Activated T-helper 1 cell treated with anti-CD3 and anti-CD28 coated beads, Interleukin-2, amount 50 U/mL, for 16 hours (primary cell): ENCODE measurements around the gene NTN4.
"Not testable (repeated sequence)": the region's sequence is repeated elsewhere in the genome, so short reads cannot be mapped to it uniquely, and the experiment has no call there.

ENCODE experiments used
- DNase-seq, 2 donors: peaks; one replicate each; pipeline ENCODE4 v3.0.0-alpha.2; 2020; ENCODE audit warnings: low read depth in 1 of 2, low spot score in 1 of 2

Gene NTN4

DNA sequence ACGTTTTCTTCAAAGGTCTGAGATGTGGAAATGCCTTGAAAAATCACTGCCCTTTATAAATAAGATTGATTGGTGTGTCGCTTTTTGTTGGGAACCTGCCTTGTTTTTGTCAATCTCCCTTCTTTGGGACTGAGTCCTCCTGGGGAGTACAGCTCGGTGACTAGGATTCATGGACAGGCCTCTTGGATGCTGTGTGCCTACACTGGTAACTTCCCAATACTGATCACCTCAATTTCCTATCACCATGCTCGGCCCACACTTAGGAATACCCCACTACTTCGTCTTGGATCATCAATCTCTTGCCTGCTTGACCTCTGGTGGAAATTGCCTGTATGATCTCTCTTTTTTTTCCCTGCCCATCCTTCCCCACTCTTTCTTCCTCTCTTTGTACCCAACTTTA lies 34.2 kb downstream of the NTN4 start:
- DNase-seq: no peak

DNA sequence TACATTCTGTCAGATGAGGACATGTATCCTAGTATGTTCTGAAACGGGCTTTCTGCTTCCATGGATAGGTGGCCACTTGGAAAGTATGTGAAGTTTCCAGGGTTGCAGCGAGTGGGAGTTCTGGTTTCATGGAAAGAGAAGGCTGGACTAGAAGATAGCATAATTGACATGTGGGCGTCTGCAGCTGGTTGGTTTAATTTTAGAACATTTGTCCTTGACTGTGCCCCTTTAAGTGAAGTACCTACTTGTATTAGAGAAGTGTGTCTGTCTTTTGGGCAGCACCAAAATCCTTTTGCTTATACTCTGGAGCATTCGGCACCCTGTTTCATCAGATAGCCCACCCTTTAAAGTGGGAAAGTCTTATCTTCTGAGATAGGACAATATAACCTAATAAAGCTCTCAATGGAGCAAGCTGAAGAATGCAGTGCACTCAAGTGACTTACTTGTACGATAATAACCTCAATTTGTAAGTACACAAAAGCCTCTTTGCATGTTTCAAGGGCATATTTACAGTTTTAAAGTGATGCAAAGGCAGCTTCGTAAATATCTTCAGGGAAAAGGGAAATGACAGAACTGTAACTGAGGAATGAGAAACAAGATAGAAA lies 35.2 kb downstream of the NTN4 start:
- no peak for DNase-seq

DNA sequence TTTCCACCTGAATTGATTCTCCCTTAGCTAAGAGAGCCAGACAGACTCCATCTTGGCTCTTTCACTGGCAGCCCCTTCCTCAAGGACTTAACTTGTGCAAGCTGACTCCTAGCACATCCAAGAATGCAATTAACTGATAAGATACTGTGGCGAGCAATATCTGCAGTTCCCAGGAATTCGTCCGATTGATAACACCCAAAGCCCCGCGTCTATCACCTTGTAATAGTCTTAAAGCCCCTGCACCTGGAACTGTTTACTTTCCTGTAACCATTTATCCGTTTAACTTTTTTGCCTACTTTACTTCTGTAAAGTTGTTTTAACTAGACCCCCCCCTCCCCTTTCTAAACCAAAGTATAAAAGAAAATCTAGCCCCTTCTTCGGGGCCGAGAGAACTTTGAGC lies 44.5 kb downstream of the NTN4 start:
- not testable (repeated sequence) for DNase-seq

DNA sequence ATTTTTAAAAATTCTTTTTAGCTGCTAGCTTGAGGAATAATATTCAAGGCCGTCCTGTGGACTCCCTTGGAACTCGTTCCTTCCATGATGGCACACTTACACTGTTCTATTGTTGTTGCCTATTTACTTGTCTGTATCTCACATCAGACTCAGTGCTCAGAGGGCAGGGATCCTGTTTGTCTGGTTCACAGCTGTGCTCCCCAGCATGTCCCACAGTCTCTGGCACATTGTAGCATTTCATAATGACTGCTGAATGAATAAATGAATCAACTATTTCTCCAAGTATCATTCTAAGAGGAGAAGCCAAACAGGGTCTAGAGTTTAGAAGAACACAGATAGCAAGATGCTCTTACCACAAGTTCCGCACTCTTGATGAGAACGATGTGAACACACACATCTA lies 48.0 kb downstream of the NTN4 start:
- DNase-seq: no peak

DNA sequence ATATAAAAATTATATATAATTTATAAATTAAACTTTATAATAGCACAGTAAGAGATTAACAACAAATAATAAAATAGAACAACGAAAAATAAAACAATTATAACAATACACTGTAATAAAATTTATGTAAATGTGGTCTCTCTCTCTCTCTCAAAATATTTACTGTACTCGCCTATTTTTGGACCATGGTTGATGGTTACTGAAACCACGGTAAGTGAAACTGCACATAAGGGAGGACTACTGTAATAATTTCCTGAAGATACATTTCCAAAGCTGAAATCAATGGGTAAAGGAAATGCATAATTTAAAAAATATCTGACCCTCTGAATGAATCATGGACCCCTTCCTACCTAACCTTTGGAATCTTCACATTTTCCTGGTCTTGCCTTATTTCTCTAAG lies 48.9 kb downstream of the NTN4 start:
- no peak for DNase-seq

DNA sequence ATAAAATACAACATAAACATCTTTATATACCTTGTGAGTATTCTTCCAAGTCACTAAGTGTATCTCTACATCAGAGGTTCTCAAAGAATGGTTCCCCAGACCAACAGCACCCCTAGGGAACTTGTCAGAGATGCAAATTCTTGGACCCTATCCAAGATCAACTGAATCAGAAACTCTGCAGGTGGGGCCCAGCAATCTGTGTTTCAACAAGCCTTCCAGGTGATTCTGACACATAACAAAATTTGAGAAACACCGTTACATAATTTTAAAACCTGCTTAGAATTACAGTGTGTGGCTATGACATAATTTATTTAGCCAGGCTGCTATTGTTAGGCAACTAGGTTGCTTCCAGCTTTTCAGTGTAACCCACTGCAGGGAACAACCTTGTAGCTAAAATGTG lies 49.8 kb downstream of the NTN4 start:
- DNase-seq: no peak

DNA sequence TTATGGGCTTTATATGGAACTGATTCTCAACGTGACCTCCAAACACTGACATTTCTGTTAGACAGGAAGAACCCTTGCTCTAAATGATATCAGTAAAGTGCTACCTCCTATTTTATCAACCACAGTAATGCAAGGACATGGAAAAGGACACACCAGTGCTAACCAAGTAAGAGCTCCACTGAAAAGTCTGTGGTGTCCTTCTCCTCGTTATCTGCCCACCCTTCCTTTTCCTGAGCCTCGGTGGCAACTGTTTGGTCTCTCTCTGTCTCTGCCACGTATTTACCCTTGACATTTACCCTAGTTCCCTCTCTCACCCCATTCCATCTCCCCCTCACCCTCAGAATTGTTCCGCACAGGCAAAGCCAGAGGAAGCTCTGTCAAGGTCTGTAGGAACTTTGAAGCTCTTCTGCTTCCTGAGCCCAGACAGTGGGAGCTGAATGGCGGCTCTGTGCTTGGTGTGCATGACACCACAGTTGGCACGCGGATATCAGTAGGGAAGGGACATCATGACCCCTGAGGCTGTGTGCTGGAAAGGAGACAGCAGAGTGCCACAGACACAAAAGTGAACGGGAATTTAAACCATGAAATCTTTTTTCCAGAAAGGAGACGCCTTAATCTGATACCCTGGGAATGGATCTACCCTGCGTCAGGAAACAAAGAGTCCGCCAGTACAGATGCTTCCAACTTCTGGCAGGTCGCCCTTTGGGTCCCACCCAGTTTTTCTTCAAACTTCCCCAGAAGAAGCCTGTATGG lies 50.8 kb downstream of the NTN4 start:
- no peak for DNase-seq

DNA sequence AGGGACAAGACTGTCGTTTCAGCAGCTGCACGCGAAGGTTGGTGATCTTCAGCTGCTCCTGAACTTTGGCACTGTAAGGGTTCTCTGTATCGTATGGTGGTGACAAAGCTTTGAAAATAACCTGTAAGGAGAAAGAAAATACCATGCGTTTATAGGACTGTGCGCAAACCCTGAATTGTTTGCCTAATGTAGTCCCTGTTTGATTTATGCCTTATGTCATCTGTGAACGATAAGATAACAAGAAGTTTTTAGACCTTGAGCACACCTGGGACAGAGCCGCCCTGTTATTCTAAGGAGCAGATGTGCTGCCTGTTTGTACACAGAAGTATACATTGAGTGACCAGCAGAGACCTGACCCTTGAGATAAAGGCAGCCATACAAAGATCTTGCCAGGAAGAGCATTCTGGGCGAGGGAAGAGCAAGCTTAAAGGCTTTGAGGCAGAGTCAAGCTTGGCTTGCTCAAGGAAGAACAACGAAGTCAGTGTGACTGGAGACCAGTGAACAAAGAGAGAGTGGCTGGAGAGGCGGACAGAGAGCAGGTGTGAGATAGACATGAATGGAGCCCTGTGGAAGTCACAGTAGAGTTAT lies 52.4 kb downstream of the NTN4 start:
- no peak for DNase-seq

DNA sequence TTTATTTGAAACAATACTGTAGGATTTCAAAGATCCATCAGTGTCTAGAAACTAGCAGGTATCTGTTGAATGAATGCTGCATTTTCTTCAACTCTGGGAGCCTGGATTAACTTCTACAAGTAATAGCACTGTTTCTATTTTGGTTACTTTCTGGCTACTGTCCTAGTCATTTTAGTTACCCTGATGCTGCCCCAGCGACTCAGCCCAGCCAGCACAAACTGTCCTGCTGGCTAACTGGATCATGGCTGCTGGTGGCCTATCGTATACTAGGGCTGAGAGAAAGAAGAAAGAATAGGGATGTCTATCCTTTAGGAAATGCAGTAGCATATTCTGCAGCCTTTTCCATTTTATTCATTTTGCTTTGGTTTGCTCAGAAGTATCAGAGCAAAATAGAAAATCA lies 53.9 kb downstream of the NTN4 start:
- DNase-seq: no peak

DNA sequence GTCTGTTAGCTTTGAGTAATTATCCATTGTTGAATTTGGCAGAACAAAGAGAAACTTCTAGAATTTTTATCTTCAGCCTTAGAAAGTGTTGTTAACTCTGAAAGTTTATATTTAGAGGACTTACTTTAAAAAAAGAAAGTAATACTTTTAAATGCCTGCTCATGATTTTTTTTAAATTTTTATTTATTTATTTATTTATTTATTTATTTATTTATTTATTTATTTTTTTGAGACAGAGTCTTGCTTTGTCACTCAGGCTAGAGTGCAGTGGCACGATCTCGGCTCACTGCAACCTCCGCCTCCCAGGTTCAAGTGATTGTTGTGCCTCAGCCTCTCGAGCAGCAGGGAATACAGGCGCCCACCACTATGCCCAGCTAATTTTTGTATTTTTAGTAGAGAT lies 54.8 kb downstream of the NTN4 start:
- DNase-seq: not testable (repeated sequence)

DNA sequence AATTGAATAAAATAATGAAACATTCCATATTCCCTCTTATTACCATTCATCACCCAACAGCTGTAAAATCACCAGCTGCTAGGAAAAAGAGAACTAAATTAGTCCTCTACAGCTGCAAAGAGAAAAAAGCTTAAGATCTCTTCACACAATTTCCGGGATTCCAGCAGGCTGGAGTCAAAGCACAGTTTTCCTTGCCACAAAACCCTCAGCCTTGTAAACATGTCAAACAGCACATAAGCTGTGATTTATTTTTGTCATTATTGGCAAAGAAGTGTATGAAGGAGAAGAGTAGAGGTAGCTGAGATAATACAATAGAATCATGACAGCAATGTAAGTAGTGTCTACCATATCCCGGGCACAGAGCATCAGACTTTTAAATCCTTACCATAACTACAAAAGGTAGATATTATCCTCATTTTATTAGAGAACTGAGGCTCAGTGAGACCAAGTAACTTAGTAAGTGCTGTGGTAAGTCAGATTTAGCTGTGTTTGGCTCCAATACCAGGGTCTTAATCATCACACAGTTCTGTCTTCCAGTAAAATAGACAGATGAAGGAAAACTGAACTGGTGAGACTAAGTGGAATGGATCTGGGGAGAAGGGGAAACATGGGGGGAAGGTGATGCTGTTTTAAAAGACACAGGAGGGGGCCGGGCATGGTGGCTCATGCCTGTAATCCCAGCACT lies 57.3 kb downstream of the NTN4 start:
- DNase-seq: no peak

DNA sequence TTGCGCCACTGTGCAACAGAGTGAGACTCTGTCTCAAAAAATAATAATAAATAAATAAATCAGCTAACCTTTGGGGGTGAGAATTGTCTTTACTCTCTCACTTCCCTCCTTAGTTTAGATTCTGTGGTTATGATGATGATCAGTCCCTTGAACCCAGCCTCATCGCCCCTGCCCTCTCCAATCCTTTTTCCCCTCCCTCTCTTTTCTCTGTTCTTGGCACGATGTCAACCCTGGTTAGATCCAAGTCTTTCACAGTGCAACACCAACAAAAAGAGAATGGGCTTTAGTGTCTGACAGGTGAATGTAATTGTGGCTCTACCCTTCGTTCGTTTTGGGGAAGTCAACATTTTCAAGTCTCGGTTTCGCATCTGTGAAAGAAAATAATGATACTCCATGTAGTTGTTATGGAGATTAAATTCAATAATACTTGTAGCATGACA lies 59.0 kb downstream of the NTN4 start:
- no peak for DNase-seq

DNA sequence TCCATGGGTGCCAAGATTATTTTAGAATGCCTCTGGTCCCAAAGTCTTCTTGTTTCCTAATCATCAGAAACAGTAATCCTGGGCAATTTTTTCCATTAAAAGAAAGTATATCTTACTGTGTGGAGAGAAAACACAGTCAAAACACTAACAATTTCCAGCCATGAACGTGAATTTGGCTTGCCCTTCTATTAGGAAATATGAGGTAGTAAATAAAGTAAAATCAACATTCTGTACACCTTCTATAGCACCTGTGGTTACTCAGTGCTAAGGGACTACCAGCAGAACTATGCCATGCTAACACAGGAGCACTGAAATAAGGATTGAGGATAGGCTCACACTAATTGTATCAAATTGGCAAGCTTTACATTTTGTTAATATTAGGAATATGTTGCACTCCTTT lies 60.1 kb downstream of the NTN4 start:
- DNase-seq: no peak

DNA sequence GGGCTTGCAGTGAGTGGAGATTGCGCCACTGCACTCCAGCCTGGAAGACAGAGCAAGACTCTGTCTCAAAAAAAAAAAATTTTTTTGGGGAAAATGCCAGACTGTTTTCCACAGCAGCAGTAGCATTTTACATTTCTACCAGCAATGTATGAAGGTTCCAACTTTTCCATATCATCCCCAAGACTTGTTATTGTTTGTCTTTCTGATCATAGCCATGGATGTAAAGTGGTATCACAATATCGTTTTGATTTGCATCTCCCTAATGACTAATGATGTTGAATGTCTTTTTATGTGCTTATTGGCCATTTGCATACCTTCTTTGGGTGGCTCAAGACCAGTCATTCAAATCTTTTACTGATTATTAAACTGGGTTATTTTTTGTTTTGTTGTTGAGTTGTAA lies 63.7 kb downstream of the NTN4 start:
- no peak for DNase-seq

DNA sequence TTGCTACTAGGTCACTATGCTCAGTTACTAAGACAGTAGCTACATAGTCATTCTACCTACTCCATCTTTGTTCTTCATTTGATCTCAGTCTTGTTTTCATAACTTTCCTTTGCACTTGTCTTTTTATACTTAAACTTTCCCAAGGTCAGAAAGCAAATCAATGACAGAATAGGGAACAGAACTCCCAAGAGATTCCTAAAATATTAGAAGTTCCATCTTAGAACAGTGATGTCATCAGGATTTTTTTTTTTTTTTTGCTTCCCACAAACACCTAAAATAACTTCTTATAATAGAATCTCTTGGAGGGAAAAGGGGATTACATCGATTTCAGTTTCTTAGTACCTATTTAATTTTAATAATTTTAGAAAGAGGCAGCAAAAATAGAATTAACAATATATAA lies 65.8 kb downstream of the NTN4 start:
- DNase-seq: no peak

DNA sequence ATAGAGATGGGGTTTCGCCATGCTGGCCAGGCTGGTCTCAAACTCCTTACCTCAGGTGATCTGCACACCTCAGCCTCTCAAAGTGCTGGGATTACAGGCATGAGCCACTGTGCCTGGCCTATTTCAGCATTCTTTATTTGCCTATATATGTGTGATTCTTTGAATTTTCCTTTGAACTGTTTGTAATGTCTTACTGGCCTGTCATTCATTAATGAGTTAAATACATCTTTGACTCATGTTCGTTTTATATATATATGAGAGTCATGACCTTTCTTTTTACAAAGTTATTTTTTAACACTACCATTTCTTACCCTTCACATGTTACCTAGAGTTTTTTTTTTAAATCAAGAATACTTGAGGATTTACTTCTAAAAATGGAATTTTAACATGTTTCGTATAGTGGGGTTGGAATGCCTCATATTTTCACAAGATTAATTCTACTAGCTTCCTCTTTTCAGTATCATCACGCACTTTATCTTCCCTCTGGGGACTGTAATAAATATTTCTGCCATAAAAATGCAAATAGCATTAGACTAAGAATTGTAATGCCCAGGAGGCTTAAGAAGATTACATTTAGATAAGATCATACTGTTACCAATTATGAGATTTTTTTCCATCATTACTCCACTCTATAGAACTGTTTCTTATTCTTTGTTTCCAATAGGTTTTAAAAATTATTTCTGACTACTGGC lies 66.7 kb downstream of the NTN4 start:
- DNase-seq: no peak

DNA sequence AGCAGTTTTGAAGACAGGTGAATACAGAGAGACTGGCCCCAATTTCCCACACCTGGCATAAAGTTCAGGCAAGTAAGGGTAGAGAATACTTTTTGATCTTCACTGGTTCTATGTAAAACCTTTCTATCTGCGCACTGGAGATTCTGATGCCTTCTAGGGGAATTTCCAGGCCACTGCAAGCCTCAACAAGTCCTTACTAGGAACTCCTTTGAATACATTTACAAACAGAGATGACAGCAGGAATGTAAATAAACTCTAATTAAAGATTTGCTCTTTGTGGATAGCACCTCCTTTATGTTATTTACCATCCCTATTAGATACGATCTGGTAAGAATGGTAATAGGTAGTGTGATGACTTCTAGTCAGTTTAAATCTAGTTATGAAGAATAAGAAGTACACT lies 69.2 kb downstream of the NTN4 start:
- no peak for DNase-seq

DNA sequence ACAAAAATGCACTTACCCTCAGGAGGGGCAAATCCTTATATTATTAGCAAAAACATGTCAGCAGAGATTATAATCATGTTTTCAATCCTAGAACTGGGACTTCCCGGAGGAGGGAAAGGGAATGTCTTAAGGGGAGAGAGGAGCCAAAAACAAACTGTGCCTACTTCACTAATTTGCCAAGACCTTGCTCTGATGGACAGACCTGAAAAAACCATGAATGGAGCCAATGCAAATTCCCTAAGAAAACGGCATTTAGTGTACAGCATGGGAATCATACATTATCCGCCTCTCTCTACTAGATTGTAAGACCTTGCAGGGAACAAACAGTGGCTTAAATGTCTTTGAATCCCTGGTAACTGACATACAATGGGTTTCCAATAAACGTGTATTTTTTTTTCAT lies 70.4 kb downstream of the NTN4 start:
- DNase-seq: no peak

DNA sequence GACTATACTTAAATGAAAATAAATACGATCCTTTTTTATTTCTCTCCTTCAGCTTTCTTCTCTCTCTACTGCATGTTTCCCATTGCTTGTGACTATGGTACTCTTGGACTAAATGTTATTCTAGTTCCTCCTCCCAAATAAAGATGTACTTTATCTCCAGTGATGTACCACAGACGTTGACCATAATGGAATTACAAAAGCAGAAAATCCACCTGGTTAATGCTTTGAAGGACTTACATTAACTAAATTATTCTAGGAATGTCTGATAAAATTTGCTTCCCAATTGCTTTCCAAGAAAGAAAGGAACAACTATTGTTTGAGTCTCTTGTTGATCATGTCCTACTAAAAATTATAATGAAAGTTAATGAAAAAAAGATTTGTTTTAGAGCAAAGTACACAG lies 71.8 kb downstream of the NTN4 start:
- DNase-seq: no peak

DNA sequence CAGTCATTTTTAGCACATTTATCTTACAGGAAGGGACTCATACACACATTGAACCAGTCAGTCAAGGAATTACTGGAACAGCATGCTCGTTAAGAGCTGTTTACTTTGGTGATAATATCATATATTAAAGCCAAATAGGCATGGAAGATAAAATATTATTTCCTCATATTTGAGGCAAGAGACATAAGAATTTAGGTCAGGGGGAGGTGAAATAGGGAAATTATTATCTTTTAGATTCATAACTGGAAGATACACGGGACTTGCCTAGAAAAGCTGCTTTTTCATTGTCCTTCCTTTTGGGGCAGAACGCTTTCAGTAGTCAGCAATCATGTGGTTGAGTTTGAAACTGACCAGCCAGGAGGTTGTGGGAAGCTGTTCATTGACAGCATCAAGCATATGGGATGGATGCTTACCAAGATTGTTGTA lies 72.5 kb downstream of the NTN4 start:
- no peak for DNase-seq

DNA sequence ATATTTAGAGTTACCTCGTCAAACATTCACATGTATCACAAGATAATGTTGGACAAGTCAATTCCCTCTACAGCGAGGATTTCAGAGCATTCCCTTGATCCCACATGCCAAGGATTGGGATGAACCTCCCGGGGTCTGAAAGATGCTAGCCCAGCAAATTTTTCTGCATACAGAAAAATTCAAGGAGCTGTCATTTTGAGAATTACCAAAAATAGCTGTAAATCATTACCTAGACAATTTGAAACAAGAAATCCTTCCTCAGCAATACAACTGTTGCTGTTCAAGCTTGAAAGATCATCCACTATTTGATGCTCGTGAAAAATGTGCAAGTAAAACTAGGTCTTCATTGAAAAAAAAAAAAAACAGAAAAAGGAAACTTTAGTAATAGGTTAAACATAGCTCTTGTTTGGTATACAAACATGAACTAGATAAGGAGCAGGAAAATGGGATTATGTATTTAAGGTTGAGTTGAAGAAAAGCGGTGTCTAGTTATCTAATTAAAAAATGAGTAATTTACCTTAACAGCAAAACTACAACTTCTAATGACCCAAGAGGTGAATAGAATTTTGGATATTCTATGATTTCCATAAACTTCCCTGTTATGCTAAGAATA lies 73.1 kb downstream of the NTN4 start:
- DNase-seq: no peak
